HG03108 (cell line): ENCODE measurements around the gene SCGB3A1.

Experiments used
- ATAC-seq: cut with Tn5 transposase; IDR thresholded peaks from one replicate; pipeline ENCODE4 v1.9.1; 2021; ENCODE audit warnings: moderate library complexity; ENCODE audit not compliant: unreplicated experiment

Gene SCGB3A1

DNA sequence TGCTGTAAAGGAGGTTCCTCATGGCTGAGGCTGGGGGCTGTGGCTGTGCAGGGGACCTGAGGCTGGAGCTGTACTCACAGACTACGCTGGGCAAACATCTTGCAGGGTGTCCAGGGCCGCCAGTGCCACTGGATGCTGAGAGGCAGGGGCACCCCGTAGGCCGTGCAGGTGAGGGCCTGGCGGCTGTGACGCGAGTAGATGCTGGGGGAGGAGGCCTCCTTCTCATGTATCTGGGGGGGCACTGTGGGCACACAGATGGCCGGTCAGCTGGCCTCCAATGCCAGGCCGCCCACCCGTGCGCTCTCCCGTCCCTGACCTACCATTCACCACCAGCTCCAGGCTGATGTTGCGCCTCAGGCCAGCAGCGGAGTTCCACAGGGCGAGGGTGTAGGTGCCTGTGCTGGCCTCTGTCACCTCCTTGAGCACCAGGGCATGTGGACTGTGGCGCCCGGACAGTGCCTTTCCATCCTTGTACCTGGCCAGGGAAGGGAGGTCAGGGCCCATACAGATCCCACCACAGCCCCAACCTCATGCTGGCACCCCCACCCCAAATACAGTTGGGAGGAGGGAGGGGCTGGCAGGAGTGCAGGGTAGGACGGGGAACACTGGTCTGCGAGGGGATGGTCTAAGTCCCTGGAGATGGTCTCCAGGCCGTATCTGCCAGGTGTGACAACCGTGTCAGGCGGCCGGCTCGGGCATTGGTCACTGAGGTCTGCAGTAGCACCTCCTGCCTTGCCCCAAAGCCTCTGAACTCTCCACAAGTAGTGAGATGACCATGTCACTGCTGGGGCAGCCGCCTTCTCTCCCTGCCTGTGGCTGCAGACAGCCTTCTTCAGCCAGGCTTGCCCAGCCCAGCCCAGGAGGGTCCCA, 34.7 kb upstream of the SCGB3A1 start:
- ATAC-seq = no peak

DNA sequence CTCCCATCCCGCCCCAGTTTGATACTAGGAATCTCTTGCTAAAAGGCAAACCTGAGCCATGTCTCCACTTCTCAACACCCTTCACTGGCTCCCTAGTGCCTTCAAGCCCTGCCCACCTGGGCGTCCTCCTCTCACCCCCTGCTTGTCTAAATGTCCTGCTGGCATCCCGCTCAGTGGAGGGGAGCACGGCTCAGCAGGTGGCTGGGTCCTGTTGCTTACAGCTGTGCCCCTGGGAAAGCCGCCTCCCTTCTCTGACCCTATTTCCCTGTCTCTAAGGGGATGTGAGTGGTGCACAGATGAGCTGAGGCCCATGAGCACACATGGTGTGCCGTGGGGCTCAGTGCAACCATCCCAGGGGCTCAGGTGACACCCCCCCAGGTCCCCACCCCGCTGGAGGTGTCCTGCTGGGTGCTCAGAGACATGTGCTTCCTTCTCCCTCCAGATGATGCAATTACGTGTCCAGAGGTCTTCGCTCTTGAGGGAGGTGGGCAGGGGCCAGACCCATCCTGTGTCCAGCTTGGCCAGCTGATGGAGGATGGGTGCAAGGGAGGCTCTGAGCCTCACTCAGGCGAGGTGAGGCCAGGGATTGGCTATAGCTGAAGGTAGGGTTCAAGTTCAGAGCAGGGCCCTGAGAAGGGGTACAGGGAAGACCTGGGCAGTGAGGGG, 34.0 kb upstream of the SCGB3A1 start:
- no peak for ATAC-seq

DNA sequence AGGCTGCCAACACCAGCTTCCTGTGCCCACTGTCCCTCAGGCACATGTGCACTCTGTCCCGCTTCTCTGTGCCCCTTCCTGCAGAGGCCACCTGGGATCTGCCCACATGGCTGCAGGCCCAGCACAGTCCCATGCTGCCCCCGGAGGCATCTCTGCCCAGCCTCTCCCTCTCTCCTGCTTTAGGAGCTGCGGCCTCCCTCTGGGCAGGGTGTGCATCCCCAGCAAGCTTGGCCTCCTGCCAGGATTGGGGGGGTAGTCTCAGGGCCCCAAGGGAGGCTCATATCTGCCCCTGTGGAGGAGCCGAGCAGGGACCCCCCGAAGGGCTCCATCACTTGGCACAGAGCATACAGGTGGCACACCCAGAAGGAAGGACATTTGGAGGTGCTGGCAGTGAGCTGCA, 33.3 kb upstream of the SCGB3A1 start:
- no peak for ATAC-seq

DNA sequence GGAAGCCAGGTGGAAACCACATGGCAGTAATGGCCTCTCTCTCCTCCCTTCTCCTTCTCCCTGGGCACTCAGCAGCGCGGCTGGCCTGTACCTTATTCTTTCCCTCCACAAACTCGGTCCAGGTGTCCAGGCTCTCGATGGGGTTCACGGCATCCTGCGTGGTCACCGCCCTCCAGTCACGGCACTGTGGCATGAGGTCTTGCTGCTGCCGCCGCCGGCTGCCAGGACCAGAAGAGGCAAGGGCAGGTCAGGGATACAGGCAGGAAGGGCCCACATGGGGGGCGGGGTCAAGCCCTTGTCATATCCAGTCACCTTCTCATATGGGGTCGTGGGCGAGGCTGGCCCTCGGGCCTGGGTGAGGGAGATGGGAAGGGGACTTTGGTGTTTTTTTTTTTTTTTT, 32.5 kb upstream of the SCGB3A1 start:
- ATAC-seq = no peak

DNA sequence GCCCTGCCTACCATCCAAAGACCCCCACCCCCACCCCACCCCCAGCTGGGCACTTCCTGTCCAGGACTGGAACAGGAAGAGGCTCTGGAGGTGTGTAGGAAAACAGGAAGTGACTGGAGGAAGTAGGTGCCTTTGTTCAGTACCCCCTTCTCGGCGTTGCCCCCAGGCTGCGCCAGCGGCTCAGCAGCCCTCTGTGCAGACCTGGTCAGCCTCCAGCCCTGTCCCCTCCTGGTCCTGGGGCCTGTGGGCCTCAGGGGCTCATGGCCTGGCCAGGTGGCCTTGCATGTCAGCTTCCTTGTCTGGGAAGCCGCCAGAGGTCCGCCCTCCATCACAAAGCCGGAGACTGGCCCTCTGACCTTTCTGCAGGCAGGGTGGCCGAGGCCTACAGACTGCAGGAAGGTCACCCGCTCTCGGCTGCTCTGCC, 32.1 kb upstream of the SCGB3A1 start:
- no peak for ATAC-seq

DNA sequence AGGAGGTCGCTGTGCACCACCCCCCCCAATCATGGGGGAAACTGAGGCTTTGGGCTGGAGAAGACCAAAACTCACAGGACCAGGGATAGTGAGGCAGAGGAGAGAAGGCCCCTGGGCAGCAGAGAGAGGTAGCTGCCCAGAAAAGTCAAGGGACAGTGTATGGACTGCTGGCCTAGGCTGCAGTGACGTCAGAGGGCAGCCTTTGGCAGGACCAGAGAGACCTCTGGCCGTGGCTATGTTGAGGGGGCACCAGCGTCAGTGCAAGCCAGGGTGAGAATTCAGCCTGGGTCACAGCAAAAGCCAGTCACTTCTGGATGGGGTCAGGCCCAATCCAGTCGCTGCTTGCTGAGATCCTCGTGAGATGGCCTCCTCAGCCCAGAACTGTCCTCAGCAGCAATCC, 31.6 kb upstream of the SCGB3A1 start:
- ATAC-seq = no peak

DNA sequence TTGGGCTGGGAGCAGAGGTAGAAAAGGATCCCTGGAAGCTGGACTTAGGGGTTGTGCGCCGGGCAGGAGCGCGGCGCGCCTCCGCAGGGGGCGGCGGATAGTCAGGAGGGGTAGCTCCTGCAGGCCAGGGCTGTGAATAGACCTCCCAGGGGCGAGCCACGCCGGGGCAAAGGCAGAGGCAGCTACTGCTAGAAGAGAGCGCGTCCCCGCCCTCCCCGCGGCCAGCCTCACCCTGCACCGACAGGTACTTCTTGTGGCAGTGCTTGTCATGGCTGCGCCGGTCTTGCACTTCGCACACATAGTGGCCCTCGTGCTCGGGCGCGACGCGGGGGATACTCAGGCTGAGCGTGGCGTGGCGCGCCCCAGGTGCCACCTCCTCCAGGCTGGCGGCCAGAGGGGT, 30.0 kb upstream of the SCGB3A1 start:
- no peak for ATAC-seq

DNA sequence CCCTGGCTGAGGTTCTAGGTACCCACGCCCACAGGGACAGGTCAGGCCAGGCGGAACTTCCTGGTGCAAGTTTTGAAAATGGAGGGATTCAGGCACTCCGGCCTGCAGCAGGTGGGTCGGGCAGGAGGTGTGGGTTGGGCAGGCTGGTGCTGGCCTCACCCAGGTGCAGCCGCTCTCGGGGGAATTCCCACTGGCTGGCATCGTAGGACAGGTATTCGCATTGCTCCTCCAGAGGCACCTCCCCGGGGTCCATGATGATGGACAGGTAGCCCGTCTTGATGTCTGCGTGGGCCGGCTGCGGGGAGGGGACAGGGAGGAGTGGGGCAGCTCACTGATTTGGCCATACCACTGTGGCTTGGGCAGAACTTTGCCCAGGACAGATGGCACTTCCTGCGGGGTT, 28.7 kb upstream of the SCGB3A1 start:
- ATAC-seq = no peak

DNA sequence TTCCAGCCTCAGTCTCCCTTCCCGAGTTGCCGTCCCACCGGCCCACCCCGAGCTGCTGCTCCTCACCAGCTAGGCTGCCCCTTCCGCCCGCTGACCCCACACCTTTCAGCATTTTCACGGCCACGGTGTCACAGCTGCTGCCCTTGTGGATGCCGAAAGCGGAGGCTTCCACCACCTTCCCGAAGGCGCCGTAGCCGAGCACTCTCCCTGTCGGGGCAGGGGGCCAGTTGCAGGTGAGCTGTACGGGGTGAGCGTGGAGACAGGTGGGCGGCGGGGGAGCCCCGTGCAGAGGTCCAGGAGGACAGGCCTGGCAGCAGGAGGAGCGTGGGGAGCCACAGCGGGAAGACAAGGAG, 28.2 kb upstream of the SCGB3A1 start:
- no peak for ATAC-seq

DNA sequence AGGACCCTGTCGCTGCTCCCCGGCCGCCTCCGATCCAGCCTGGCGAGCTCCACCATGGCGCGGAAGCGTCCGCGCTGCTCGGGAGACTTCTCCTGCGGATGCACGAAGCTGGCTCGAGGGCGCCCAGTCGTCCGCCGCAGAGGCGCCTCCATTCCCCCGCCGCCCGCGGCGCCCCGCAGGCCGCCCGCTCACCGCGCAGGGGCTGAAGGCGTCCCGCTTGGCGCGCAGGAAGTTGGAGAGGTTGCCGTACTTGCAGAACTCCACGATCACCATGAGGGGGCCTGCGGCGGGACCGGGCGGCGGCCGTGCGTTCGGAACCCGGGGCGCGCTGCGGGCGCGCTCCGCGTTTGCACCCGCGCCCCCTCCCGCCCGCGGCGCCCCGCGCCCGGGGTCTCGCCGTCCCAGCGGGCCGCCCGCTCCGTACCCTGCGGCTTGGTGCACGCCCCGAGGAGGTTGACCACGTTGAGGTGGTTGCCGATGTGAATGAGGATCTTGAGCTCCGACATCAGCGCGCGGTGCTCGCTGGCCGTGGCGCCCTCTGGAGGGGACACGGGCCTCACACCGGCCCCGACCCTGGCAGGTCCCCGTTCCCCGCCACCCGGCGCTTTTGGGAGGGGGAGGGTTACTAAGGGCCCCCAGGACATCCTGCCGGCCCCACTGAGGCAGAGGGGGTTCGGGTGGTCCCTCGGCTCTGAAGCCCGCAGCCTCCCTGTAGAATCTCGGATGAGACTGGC, 27.7 kb upstream of the SCGB3A1 start:
- ATAC-seq = no peak

DNA sequence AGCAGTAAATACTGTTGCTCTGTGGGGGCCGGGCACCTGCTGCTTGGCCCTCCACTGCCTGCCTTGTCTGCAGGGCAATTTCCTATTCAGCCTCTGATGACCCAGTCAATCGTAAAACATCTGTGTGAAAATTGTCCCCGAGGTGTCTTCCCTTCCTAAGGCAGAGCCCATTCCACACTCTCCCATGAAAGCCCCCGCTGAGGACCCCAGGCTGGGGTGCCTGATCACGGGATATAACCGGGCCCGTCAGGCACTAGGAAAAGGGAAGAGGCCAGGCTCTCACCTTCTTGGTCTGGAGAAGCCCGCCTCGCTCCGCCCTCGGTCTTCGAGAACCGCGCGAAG, 27.2 kb upstream of the SCGB3A1 start:
- ATAC-seq = no peak

DNA sequence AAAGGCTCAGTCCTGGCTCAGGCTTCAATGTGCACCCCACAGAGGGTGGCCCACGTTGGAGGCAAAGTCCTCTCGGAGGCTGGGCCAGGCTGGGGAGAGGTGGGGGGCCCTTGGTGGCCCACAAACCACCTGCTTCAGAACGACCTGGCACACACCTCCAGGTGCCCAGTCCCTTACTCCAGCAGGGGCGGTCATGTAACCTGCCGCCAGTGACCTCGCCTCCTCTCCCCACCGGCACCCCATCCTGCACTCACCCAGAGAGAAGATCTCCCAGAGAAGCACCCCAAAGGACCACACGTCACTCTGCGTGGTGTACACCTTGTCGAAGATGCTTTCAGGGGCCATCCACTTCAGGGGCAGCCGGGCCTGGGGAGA, 22.5 kb upstream of the SCGB3A1 start:
- ATAC-seq = no peak

DNA sequence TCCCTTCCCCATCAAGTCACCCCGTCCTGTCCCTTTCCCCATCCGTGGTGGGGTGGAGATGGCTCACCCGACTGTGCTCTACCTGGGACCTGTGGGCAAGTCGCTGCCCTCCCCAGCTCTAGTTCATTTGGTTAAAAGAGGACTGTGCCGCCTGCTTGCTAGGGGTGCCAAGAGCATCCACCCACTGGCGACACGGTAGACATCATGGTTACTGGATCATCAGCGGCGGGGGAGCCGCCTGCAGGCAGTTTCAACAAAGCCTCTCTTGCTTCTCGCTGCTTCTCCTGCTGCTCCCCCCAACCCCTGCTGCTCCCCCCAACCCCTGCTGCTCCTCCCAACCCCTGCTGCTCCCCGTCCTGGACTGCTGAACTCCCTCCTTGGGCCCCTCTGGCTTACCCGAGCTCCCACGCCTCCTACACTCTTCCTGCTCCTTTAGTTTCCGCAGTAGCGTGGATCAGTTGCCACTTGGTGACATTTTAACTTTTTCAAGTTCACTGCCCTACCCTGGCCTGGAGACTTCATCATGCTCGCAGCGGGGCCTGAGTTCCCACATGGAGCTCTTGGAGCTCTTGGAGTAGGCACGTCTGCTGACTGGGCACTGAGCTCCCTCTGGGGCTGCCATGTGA, 22.0 kb upstream of the SCGB3A1 start:
- ATAC-seq = no peak

DNA sequence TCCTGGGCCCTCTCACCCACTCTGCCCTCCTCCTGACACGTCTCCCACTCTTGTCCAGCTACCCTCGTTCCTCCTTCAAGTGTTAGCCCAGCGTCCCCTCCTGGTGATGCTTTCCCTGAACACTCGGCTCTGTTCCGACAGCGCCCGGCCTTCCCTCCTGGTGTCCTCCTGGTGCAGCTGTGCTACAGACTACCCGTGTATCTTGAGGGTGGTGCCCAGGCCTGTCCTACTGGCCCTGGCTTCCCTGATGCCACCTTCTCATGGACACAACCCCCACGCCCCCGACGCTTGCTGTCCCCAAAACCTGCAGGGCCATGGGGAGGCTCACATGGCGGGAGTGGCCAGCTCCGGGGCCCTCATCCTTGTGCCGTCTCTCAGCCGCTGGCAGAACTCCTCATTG, 21.4 kb upstream of the SCGB3A1 start:
- ATAC-seq = no peak

DNA sequence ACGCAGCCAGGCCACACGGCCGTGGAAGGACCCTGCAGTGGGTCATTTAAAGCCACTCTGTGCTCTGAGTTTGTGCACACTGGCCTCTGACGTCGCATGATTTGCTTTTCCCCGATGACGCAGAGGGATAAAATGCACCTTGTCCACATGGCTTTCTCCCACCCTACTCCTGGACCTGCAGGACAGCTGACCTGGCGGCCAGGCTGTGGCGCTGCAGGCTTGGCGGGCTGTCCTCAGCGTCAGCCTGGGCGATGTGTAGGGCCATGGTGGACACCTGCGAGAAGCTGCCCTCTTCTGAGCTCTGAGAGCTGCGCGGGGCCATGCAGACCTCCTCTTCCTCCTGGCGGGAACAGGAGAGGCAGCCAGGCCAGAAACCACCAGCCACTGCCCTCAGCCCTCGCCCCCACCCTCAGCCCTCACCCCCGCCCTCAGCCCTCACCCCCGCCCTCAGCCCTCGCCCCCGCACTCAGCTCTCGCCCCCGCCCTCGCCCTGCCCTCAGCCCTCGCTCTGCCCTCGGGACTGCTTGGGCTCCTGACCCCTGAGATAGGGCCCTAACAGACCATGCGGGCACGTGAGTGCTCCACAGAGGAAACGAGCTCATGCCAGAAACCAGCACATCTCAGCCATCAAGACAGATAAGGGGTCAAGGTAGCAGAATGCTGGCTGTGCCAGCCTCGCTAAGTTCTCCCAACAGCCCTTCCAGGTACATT, 20.0 kb upstream of the SCGB3A1 start:
- no peak for ATAC-seq

DNA sequence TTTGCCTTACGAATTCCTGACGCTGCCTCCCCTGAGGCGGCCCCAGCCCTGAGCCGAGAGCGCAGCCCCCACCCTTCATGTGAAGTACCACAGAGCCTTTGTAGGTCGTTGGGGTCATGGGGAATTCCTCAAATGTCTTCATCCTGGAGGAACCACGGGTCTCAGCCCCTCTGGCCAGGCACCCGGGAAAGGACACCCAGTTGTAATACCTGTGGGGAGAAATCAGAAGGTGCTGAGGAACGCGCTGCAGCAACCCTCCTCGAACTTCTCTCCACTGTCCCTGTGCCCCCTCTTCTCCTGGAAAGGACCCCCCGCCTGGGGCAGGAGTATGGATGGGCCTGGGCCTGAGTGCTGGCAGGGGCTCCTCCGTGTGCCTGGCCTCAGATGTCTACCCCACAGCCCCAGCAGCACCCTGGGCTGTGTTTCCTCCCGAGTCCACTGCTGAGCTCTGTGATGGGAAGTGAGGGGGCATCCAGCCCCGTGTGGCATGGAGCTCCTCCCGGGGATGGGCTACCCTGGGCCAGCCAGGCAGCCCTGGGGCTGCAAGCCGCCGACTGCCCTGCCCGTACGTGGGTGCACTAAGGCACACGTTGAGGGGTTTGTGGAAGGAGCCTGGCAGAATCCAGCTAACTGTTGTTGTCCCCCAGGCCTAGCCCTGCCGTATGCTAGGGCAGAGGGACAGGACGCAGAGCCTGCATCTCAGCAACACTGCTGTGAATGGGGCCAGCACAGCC, 18.7 kb upstream of the SCGB3A1 start:
- ATAC-seq = no peak

DNA sequence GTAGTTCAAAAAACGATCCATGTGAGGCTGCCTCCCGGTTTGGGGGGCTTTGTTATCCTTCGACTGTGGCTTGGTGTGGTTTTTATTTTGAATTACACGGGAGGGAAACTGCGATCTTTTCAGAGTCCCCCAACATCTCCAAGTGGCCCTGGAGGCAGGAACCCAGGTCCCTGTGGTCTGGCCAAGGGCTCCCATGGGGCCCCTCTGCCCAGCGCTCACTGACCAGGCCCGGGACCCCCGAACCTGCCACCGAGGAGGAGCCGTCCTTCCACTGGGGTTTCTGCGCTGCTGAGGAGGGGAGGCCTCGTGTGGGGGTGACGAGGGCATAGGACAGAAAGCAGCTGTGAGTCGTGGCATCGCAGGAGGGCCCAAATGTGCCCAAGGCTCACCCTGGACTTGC, 18.1 kb upstream of the SCGB3A1 start:
- ATAC-seq = no peak

DNA sequence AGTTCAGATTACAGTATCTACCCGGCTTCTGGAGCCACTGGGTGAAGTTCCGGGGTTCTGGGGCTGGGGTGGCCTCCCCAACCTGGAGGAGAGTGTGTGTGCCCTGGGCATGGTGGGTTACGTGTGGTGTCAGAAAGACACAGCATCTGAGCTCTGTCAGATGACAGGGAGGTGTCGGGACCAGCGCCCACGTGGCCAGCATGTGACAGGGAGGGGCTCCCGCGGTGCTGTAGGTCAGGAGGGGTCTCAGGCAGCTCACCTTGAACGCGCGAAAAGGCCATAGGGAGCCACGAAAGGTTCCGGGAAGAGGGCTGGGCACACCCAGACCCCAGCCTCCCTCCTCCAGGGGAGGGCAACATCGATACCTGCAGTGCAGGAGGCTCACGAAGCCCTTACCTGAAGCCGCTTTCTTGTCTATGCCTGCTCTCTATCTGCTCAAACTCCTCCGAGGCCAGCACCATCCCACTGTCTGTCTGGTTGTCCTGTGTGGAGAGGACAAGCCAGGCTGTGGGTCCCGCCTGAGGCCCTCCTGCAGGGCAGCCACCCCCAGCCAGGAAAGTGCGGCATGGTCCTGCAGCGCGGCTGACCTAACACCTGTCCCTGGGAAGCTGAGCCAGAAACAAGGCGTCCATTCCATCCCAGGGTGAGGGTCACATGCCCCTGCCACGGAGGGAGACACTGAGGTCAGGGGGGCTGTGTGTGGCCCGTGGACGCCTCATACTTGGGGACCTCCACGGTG, 17.4 kb upstream of the SCGB3A1 start:
- no peak for ATAC-seq

DNA sequence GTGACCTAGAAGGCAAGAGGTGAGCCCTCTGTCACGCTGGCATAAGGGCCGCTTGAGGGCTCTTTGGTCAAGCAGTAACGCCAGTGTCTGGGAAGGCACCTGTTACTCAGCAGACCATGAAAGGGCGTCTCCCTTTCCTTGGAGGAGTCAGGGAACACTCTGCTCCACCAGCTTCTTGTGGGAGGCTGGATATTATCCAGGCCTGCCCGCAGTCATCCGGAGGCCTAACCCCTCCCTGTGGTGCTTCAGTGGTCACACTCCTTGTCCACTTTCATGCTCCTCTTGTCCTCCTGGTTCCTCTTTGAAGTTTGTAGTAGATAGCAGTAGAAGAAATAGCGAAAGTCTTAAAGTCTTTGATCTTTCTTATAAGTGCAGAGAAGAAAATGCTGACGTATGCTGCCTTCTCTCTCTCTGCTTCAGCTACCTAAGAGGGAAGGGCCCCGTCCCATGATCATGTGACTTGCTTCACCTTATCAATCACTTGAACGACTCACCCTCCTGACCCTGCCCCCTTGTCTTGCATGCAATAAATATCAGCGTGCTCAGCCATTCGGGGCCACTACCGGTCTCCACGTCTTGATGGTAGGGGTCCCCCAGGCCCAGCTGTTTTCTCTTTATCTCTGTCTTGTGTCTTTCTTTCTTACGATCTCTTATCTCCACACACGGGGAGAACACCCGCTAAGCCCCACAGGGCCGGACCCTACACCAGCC, 16.7 kb upstream of the SCGB3A1 start:
- ATAC-seq = no peak
